ENCODE data around the gene DQX1. TPM values are rescaled to one million over a fixed set of nuclear protein-coding genes. Genes with fewer than 3 reads are reported as not detected.
A peak's percentile ranks its signal among the peaks of the same experiment; 100 is the strongest.

The DQX1 gene
- total RNA-seq, 1 donor from 2014 or later, result not detected

- H3K4me3 ChIP-seq (ENCODE audit: low read depth, low read length), result no peak overlapping the region
- H3K36me3 ChIP-seq (ENCODE audit: control insufficient read depth, insufficient read depth, low read length), result no peaks in the 10 kb centered on the region
- H3K27me3 ChIP-seq (ENCODE audit: control insufficient read depth, insufficient read depth, low read length), result peaks cover 48% of the 10 kb centered on the region
- no peak for TF ChIP-seq CTCF (IDR thresholded peaks at IDR 0.05; ENCODE audit: insufficient read depth, low read length, poor library complexity, severe bottlenecking)
- no peak for DNase-seq (ENCODE audit: low read depth)
These were observed 24.5 kb downstream of the DQX1 start for GRCh38 chr2:74501335-74502071.

GRCh38 chr2:74500578-74500946 is 25.5 kb downstream of the DQX1 start:
- no peak overlapping the region for H3K4me3 ChIP-seq (ENCODE audit: low read depth, low read length)
- no peak for DNase-seq (ENCODE audit: low read depth)
- H3K36me3 ChIP-seq (ENCODE audit: control insufficient read depth, insufficient read depth, low read length), result no peaks in the 10 kb centered on the region
- peaks cover 48% of the 10 kb centered on the region for H3K27me3 ChIP-seq (ENCODE audit: control insufficient read depth, insufficient read depth, low read length)
- TF ChIP-seq CTCF (IDR thresholded peaks at IDR 0.05; ENCODE audit: insufficient read depth, low read length, poor library complexity, severe bottlenecking), result no peak

GRCh38 chr2:74499940-74500577 is 26.0 kb downstream of the DQX1 start:
- no peaks in the 10 kb centered on the region for H3K36me3 ChIP-seq (ENCODE audit: control insufficient read depth, insufficient read depth, low read length)
- DNase-seq (ENCODE audit: low read depth), result no peak
- H3K4me3 ChIP-seq (ENCODE audit: low read depth, low read length), result peak overlapping the region; percentile 18
- H3K27me3 ChIP-seq (ENCODE audit: control insufficient read depth, insufficient read depth, low read length), result peaks cover 48% of the 10 kb centered on the region
- no peak for TF ChIP-seq CTCF (IDR thresholded peaks at IDR 0.05; ENCODE audit: insufficient read depth, low read length, poor library complexity, severe bottlenecking)

- Histone ChIP-seq H3K36me3 (ENCODE audit: control insufficient read depth, insufficient read depth, low read length) (no peaks in the 10 kb centered on the region), H3K4me3 (ENCODE audit: low read depth, low read length) (peak within 1 kb of the TSS; percentile 18), H3K27me3 (ENCODE audit: control insufficient read depth, insufficient read depth, low read length) (peaks cover 48% of the 10 kb centered on the region)
- DNase-seq (ENCODE audit: low read depth), result no peak
- TF ChIP-seq CTCF (IDR thresholded peaks at IDR 0.05; ENCODE audit: insufficient read depth, low read length, poor library complexity, severe bottlenecking), result no peak
These were observed 26.6 kb downstream of the DQX1 start, which contains the start of gene LBX2 for GRCh38 chr2:74499267-74499939. Gene LBX2 (minus strand): TSS chr2:74499603. CDS start chr2:74499537, 66 bp downstream.

- Histone ChIP-seq H3K27me3 (ENCODE audit: control insufficient read depth, insufficient read depth, low read length) (peaks cover 48% of the 10 kb centered on the region), H3K4me3 (ENCODE audit: low read depth, low read length) (peak overlapping the region; percentile 25), H3K36me3 (ENCODE audit: control insufficient read depth, insufficient read depth, low read length) (no peaks in the 10 kb centered on the region)
- no peak for DNase-seq (ENCODE audit: low read depth)
- no peak for TF ChIP-seq CTCF (IDR thresholded peaks at IDR 0.05; ENCODE audit: insufficient read depth, low read length, poor library complexity, severe bottlenecking)
These were observed 27.3 kb downstream of the DQX1 start for GRCh38 chr2:74498500-74499266.
